ENCODE data around the gene CDCA4.

CDCA4 gene

GRCh38 chr14:105021656-105022275, 883 bp upstream of the CDCA4 start:
- WGBS, 2 experiments (ENCODE audit: insufficient coverage in 2 of 2) = 1 to 14% methylated on average over 13 to 20 of the region's 20 CpGs
- Histone ChIP-seq H3K4me3 (ENCODE audit: extremely low read depth, insufficient read depth, low read length, poor library complexity, severe bottlenecking) (peak overlapping the region; percentile 73), H3K9me3 (ENCODE audit: control insufficient read depth, low read length) (no peaks in the 10 kb centered on the region), H3K4me1 (ENCODE audit: control insufficient read depth, insufficient read depth, low read length, poor library complexity, severe bottlenecking) (peaks cover 48% of the 10 kb centered on the region), H3K27ac (ENCODE audit: low read depth, low read length, severe bottlenecking) (peak overlapping the region; percentile 78), H3K36me3 (ENCODE audit: control insufficient read depth, insufficient read depth, low read length) (peaks cover 21% of the 10 kb centered on the region)

- H3K4me3 ChIP-seq (ENCODE audit: extremely low read depth, insufficient read depth, low read length, poor library complexity, severe bottlenecking) = peak overlapping the region; percentile 76
- H3K27ac ChIP-seq (ENCODE audit: low read depth, low read length, severe bottlenecking) = peak overlapping the region; percentile 83
- WGBS, 2 experiments (ENCODE audit: insufficient coverage in 2 of 2) = 3 to 5% methylated on average over 64 to 70 of the region's 75 CpGs
- peaks cover 53% of the 10 kb centered on the region for H3K4me1 ChIP-seq (ENCODE audit: control insufficient read depth, insufficient read depth, low read length, poor library complexity, severe bottlenecking)
- H3K9me3 ChIP-seq (ENCODE audit: control insufficient read depth, low read length) = no peaks in the 10 kb centered on the region
- H3K36me3 ChIP-seq (ENCODE audit: control insufficient read depth, insufficient read depth, low read length) = peaks cover 33% of the 10 kb centered on the region
These were observed 745 bp downstream of the CDCA4 start for GRCh38 chr14:105019861-105020814.

DNA sequence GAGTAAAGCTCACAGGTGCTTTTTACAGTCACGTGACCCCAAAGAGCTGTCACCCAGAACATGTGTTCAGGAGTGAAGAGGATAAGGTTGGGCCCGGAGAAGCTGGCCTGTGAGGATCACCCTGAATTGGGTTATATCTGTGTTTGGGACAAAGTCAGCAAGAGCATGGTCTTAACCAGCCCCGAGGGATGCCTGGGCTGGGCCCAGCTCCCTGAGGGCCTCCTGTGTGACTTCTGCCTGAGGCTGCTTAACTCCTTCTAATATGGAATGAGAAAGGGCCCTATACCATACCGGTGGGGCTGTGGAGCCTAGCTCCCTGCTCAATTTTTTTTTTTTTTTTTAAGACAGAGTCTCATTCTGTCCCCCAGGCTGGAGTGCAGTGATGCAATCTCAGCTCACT, 2.5 kb downstream of the CDCA4 start:
- peaks cover 42% of the 10 kb centered on the region for H3K36me3 ChIP-seq (ENCODE audit: control insufficient read depth, insufficient read depth, low read length)
- H3K4me1 ChIP-seq (ENCODE audit: control insufficient read depth, insufficient read depth, low read length, poor library complexity, severe bottlenecking) = peaks cover 39% of the 10 kb centered on the region
- WGBS, 2 experiments (ENCODE audit: insufficient coverage in 2 of 2) = 90 to 100% methylated on average over 2 to 3 of the region's 4 CpGs
- no peaks in the 10 kb centered on the region for H3K9me3 ChIP-seq (ENCODE audit: control insufficient read depth, low read length)
- no peak overlapping the region for H3K27ac ChIP-seq (ENCODE audit: low read depth, low read length, severe bottlenecking)
- H3K4me3 ChIP-seq (ENCODE audit: extremely low read depth, insufficient read depth, low read length, poor library complexity, severe bottlenecking) = no peak overlapping the region

DNA sequence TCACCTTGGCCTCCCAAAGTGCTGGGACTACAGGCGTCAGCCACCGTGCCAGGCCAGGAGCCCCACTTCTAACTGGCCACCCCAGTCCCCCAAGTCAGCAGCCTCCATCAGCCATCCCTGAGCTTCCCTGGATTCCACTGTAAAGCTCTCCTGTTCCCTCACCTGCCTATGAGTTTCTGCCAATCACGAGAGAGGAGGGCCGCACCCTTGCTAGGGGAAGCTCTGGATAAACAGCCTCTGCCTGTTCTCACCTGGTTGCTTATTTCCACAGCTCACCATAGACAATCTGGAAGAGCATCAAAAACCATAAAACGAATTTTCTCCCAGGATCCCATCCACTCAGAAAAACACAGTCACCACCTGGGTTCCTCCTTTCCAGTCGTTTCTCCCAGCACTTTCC, 5.0 kb downstream of the CDCA4 start:
- Histone ChIP-seq H3K9me3 (ENCODE audit: control insufficient read depth, low read length) (no peaks in the 10 kb centered on the region), H3K36me3 (ENCODE audit: control insufficient read depth, insufficient read depth, low read length) (peaks cover 66% of the 10 kb centered on the region), H3K4me3 (ENCODE audit: extremely low read depth, insufficient read depth, low read length, poor library complexity, severe bottlenecking) (no peak overlapping the region), H3K4me1 (ENCODE audit: control insufficient read depth, insufficient read depth, low read length, poor library complexity, severe bottlenecking) (peaks cover 34% of the 10 kb centered on the region), H3K27ac (ENCODE audit: low read depth, low read length, severe bottlenecking) (no peak overlapping the region)
- WGBS, 2 experiments (ENCODE audit: insufficient coverage in 2 of 2) = 96 to 97% methylated on average over 5 of the region's 6 CpGs

DNA sequence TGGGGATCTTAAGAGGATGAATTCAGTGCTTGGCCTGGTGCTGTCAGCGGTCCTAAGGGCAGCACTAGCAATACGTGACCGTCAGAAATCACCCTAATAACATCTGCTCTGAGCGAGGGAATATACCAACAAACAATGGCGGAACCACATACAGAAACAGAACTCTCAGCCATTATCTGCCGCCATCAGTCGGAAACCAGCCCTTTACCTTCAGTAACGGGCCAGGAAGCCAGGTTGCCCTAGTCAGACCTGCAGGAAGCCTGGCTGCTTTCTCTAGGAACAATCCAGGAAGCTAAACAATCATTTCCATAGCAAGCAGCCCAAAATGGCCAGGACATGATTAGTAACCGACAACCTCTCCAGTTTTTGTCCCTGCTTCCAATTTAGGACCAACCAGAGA, 5.6 kb downstream of the CDCA4 start:
- WGBS, 2 experiments (ENCODE audit: insufficient coverage in 2 of 2) = 87 to 97% methylated on average over 6 to 8 of the region's 9 CpGs
- peaks cover 73% of the 10 kb centered on the region for H3K36me3 ChIP-seq (ENCODE audit: control insufficient read depth, insufficient read depth, low read length)
- H3K4me1 ChIP-seq (ENCODE audit: control insufficient read depth, insufficient read depth, low read length, poor library complexity, severe bottlenecking) = peaks cover 34% of the 10 kb centered on the region
- no peak overlapping the region for H3K27ac ChIP-seq (ENCODE audit: low read depth, low read length, severe bottlenecking)
- no peaks in the 10 kb centered on the region for H3K9me3 ChIP-seq (ENCODE audit: control insufficient read depth, low read length)
- H3K4me3 ChIP-seq (ENCODE audit: extremely low read depth, insufficient read depth, low read length, poor library complexity, severe bottlenecking) = no peak overlapping the region

DNA sequence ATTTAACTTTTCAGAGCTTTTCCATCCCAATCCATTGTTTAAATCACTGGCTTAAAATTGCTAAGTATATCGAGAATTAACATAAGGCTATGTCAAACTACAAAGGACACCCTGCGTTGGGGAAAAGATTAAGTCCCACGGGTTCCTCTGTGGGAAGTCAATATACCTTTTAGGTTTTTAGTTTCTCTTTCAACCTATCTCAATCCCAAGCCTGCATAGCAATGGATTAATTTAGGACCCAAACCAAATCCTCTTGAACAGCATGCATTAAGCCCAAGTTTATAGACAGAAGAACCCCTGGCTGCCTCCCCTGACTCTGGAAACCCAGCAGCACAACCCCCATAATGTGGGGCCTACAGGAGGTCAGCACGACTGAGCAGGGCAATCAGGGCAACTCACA, 6.3 kb downstream of the CDCA4 start:
- peaks cover 79% of the 10 kb centered on the region for H3K36me3 ChIP-seq (ENCODE audit: control insufficient read depth, insufficient read depth, low read length)
- H3K27ac ChIP-seq (ENCODE audit: low read depth, low read length, severe bottlenecking) = no peak overlapping the region
- H3K9me3 ChIP-seq (ENCODE audit: control insufficient read depth, low read length) = no peaks in the 10 kb centered on the region
- H3K4me1 ChIP-seq (ENCODE audit: control insufficient read depth, insufficient read depth, low read length, poor library complexity, severe bottlenecking) = peaks cover 34% of the 10 kb centered on the region
- H3K4me3 ChIP-seq (ENCODE audit: extremely low read depth, insufficient read depth, low read length, poor library complexity, severe bottlenecking) = no peak overlapping the region
- 81 to 83% methylated on average over 3 to 4 of the region's 4 CpGs for WGBS, 2 experiments (ENCODE audit: insufficient coverage in 2 of 2)

DNA sequence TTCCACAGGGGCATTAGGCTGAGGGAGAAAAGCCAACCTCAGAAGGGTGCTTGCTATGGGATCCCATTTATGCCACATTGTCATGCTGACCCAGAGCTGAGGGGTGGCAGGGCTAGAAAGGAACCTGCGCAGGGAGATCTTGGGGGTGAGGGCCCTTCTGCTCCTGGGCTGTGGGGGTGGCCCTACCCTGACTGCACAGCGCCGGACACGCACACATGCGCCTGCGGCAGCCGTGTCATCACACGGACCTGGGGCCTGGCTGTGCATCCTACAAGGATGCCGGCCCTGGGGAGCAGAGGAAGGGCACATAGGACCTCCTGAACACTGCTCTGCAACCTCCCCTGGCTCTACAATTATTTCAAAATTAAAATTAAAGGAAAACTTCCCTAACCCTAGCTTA, 6.9 kb downstream of the CDCA4 start:
- H3K4me1 ChIP-seq (ENCODE audit: control insufficient read depth, insufficient read depth, low read length, poor library complexity, severe bottlenecking) = peaks cover 30% of the 10 kb centered on the region
- H3K4me3 ChIP-seq (ENCODE audit: extremely low read depth, insufficient read depth, low read length, poor library complexity, severe bottlenecking) = no peak overlapping the region
- H3K27ac ChIP-seq (ENCODE audit: low read depth, low read length, severe bottlenecking) = no peak overlapping the region
- no peaks in the 10 kb centered on the region for H3K9me3 ChIP-seq (ENCODE audit: control insufficient read depth, low read length)
- peaks cover 81% of the 10 kb centered on the region for H3K36me3 ChIP-seq (ENCODE audit: control insufficient read depth, insufficient read depth, low read length)
- 96 to 98% methylated on average over 9 of the region's 9 CpGs for WGBS, 2 experiments (ENCODE audit: insufficient coverage in 2 of 2)

- peaks cover 82% of the 10 kb centered on the region for H3K36me3 ChIP-seq (ENCODE audit: control insufficient read depth, insufficient read depth, low read length)
- 80 to 92% methylated on average over 5 to 6 of the region's 8 CpGs for WGBS, 2 experiments (ENCODE audit: insufficient coverage in 2 of 2)
- no peaks in the 10 kb centered on the region for H3K9me3 ChIP-seq (ENCODE audit: control insufficient read depth, low read length)
These were observed 7.6 kb downstream of the CDCA4 start for GRCh38 chr14:105013150-105013785.

GRCh38 chr14:105012171-105012985, 8.5 kb downstream of the CDCA4 start:
- Histone ChIP-seq H3K4me1 (ENCODE audit: control insufficient read depth, insufficient read depth, low read length, poor library complexity, severe bottlenecking) (peaks cover 16% of the 10 kb centered on the region), H3K27ac (ENCODE audit: low read depth, low read length, severe bottlenecking) (no peak overlapping the region), H3K36me3 (ENCODE audit: control insufficient read depth, insufficient read depth, low read length) (peaks cover 83% of the 10 kb centered on the region), H3K9me3 (ENCODE audit: control insufficient read depth, low read length) (no peaks in the 10 kb centered on the region), H3K4me3 (ENCODE audit: extremely low read depth, insufficient read depth, low read length, poor library complexity, severe bottlenecking) (no peak overlapping the region)
- 94 to 96% methylated on average over 14 to 19 of the region's 23 CpGs for WGBS, 2 experiments (ENCODE audit: insufficient coverage in 2 of 2)

More at GRCh38 chr14:105013150-105013785, 7.6 kb downstream of the CDCA4 start:
- Histone ChIP-seq H3K4me1 (ENCODE audit: control insufficient read depth, insufficient read depth, low read length, poor library complexity, severe bottlenecking) (peaks cover 23% of the 10 kb centered on the region), H3K27ac (ENCODE audit: low read depth, low read length, severe bottlenecking) (no peak overlapping the region), H3K4me3 (ENCODE audit: extremely low read depth, insufficient read depth, low read length, poor library complexity, severe bottlenecking) (no peak overlapping the region)

DNA sequence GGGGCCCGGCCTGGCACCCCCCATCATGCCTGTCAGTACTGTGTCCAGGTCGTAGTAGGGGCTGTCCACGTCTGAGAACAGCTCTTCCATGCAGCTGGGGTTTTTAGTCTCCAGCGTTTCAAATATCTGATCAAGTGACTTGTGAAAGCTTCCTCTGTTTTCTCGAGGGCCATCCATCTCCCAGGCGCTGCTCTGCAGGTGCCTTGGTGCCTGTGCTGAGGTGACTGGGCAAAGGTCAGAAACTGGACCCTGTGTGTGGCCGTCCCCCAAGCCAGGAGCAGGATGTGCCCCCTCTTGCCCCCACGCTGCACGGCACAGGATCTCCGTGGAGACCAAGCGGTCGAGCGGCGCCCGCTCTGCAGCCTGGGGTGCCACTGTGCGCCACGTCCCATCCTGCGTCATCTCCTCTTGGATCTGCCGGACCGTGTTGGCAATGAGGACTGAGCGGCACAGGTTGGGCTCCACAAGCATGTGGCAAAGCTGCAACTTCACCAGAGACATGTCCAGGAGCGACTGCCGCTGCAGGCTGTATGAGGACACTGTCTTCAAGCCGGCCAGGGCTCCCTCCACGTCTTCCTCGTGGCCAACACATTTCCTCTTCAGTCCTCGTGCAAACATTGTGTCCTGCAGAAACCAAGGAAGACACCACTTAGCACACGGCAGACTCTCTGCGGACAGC, 9.4 kb downstream of the CDCA4 start:
- H3K36me3 ChIP-seq (ENCODE audit: control insufficient read depth, insufficient read depth, low read length) = peaks cover 80% of the 10 kb centered on the region
- WGBS, 2 experiments (ENCODE audit: insufficient coverage in 2 of 2) = 96 to 99% methylated on average over 29 of the region's 29 CpGs
- no peaks in the 10 kb centered on the region for H3K9me3 ChIP-seq (ENCODE audit: control insufficient read depth, low read length)
- peaks cover 10% of the 10 kb centered on the region for H3K4me1 ChIP-seq (ENCODE audit: control insufficient read depth, insufficient read depth, low read length, poor library complexity, severe bottlenecking)
- no peak overlapping the region for H3K27ac ChIP-seq (ENCODE audit: low read depth, low read length, severe bottlenecking)
- H3K4me3 ChIP-seq (ENCODE audit: extremely low read depth, insufficient read depth, low read length, poor library complexity, severe bottlenecking) = no peak overlapping the region
